22Rv1 (cell line): Measurements from ENCODE around the gene DAAM1.

Source experiments
- H3K27ac ChIP-seq: fragments of 450-650 bp; 2 replicates; pipeline ENCODE4 v1.5.1; 2017
- ZFX ChIP-seq: fragments of 450-650 bp; IDR thresholded peaks from 2 replicates; pipeline ENCODE4 v1.6.1; 2017; ENCODE audit warnings: antibody characterized with exemption, borderline replicate concordance
- TF ChIP-seq, protein P1 (sequence below): fragments of 450-650 bp; IDR thresholded peaks from 2 replicates; pipeline ENCODE4 v1.5.1; 2017; ENCODE audit warnings: mild to moderate bottlenecking

Gene DAAM1

DNA sequence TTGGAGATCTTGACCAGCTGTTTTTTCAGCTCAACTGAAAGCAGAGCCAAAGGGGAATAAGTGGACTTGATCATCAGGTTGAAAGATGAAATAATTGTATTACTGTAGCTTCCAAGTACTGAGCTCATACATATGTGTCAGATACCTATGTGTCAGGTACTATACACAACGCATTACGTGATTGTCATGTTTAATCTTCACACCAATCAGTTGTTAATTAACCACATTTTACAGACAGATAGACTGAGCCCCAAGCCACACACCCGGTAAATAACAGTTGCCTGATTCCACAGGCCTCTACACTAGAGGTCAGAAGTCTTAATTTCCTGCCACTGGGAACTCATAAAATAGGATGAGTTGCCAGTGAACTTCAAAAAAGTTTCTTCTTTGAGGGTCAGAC, 148.2 kb downstream of the DAAM1 start:
- no peak overlapping the region for H3K27ac ChIP-seq
- TF ChIP-seq, protein P1, sequence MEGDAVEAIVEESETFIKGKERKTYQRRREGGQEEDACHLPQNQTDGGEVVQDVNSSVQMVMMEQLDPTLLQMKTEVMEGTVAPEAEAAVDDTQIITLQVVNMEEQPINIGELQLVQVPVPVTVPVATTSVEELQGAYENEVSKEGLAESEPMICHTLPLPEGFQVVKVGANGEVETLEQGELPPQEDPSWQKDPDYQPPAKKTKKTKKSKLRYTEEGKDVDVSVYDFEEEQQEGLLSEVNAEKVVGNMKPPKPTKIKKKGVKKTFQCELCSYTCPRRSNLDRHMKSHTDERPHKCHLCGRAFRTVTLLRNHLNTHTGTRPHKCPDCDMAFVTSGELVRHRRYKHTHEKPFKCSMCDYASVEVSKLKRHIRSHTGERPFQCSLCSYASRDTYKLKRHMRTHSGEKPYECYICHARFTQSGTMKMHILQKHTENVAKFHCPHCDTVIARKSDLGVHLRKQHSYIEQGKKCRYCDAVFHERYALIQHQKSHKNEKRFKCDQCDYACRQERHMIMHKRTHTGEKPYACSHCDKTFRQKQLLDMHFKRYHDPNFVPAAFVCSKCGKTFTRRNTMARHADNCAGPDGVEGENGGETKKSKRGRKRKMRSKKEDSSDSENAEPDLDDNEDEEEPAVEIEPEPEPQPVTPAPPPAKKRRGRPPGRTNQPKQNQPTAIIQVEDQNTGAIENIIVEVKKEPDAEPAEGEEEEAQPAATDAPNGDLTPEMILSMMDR: no peak
- no peak for TF ChIP-seq ZFX

DNA sequence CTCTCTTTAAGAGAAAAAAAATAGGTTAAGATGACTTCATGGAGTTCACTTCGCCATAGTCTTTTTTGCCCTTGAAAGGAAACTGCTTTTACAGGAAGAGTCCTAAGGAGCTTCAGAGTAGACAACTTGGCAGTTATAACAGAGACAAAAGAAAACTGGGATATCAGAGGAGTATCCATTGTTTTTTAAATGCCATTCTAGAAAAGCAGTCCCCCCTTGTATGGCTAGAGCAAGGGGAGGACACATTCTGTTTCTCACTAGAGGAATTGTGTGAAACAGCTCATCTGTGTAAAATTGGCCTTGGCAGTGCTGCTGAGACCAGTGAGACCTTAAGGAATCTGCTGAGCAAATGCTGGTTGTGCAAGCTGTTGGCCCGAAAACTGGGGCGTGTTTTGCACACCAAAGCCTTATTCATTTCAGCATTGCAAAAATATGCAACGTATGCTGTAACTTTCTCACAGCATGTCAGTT, 148.7 kb downstream of the DAAM1 start:
- H3K27ac ChIP-seq: no peak overlapping the region
- TF ChIP-seq, protein P1: no peak
- no peak for TF ChIP-seq ZFX

DNA sequence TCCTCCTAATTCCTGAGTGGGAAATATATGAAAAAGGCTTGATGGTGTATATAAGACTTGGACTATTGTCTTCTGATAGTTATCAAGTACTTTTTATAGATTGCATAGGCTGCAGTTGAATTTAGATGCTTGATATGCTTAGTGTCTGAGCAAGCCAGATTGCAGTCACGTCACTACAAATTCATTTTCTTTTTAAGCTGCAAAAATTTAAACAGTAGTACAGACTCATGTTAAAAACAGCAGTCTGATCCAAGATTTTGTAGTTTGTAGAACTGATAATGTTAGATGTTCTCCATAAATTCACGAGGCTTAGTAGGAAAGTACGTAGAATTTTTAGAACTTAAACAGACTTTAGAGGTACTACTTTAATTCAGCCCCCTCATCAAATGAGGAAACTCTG, 150.3 kb downstream of the DAAM1 start:
- TF ChIP-seq ZFX: no peak
- TF ChIP-seq, protein P1: no peak
- H3K27ac ChIP-seq: no peak overlapping the region

DNA sequence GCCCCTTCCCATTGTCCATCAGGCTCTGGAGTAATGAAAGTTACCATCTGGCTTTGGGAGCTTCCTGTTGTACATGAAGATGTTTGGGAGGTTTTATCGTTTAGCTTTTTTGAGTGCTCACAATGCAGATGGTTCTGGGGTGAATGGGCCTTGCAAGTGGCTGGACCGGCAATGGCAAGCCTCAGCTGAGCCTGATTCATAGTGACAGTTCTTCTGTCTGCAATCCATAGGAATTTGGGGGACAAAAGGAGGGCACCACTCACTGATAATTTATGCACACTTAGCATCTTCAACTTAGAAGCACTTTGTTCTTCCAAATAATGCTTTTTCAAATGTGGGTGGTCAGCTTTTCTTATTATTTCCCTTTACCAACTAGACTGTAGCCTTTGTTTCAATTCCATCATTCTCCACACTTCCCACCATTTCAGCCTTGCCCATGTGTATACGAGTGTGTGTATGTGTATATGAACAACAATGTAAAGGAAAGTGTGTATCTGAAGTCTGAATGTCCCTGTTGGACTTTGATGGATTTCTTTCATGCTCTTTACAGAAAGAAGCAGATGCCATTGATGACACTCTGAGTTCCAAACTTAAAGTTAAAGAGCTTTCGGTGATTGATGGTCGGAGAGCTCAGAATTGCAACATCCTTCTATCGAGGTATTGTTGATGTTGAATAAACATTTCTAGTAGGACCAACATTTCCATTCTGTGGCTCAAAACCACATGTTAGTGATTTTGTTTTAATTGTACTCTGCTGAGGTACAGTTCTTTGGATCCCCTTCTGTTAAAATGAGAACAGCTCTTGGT, 151.3 kb downstream of the DAAM1 start:
- TF ChIP-seq, protein P1: no peak
- TF ChIP-seq ZFX: no peak
- no peak overlapping the region for H3K27ac ChIP-seq

DNA sequence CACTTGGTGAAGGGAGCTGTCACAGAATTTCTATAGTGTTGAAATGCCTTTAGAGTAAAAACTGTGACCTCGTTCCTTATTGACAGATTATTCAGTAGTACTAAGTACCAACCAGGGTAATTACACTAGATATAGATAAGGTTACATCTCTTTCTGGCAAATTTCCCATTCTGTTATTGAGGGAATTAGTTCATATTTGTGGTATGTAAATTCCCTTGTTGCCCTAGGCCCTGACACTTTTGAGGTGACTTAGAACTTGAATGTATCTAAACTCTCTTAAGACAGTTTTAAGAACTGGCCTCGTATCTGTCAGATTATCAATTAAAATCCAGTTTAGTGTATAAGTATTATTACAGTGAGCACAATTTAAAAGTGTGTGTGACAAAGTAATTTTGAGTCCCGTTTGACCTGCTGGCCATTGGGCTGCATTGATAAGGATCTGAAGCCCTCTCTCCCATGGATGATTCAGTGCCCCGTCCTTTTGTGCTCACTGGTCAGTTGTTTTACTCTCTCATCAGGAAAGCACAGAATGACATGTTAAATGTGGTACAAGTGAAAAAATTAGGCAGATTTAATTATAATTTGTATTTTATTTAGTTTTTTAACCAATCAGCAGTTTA, 153.5 kb downstream of the DAAM1 start:
- TF ChIP-seq ZFX: no peak
- TF ChIP-seq, protein P1: no peak
- H3K27ac ChIP-seq: no peak overlapping the region

DNA sequence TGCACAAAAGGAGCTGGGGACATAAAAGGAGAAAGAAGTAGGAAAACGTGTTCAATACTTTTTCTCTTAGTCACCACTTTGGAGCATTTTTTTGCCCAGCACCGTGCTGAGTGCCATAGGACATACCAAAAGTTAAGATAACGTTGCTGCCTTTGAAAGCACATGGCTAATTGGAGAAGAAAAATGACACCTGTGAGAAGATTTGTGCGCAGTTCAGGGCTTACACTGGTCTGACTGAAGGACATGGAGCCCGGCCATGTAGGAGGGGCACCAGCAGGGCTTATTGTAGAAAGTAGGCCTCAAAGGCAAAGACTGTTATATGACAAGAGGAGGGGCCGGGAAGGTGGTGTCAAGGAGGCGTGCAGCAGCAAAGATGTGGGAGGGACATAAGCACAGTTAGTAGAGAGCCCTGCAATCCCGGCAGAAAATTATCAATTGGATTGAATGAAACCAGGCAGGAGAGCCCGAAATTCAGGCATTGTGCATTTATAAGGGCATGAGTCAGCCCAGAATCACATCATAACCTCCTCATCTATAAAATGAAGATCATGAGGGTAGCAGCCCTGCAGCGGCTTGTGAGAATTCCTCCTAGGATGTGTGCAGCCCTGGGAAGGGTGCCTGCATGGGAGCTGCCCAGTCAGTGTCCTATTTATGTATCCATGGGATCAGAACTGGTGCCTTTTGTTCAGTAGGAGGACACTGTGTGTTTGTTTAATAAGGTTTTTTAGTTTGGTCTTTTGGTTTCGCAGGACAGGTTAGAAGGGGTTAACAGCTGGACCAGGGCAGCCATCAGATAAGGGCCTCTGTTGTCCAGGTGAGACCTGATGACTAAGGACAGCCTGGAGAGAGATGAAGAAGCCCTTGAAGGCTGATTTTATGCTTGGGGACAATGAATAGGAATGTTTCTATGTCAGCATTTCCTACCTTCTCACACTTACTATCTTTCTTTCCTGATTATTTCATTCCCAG, 154.3 kb downstream of the DAAM1 start:
- H3K27ac ChIP-seq: no peak overlapping the region
- TF ChIP-seq, protein P1: no peak
- TF ChIP-seq ZFX: no peak
